ENCODE measurements around the gene AP3B1.

DNA sequence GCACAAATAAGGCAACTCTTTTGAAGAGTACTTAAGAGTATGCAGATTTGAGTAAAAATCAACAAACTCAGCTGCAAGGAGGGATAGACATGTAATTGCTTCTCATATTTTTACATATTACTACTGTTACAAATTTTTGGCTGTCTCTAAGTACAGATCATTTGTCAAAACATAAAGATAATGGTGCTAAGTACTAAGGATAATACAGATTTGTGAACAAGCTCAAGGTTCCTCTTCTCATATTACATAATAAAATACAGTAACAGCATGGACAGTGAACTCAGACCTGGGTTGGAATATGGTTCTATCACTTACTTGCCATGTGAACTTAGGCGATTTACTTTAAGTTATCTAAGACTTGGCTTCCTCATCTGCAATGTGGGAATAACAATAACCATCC is 168.0 kb downstream of the AP3B1 start:
- TF ChIP-seq POLR2A (IDR thresholded peaks at IDR 0.05; ENCODE audit: low read depth) (no peak), POLR2AphosphoS5 (IDR thresholded peaks at IDR 0.05) (no peak)
- TF ChIP-seq, protein P1, sequence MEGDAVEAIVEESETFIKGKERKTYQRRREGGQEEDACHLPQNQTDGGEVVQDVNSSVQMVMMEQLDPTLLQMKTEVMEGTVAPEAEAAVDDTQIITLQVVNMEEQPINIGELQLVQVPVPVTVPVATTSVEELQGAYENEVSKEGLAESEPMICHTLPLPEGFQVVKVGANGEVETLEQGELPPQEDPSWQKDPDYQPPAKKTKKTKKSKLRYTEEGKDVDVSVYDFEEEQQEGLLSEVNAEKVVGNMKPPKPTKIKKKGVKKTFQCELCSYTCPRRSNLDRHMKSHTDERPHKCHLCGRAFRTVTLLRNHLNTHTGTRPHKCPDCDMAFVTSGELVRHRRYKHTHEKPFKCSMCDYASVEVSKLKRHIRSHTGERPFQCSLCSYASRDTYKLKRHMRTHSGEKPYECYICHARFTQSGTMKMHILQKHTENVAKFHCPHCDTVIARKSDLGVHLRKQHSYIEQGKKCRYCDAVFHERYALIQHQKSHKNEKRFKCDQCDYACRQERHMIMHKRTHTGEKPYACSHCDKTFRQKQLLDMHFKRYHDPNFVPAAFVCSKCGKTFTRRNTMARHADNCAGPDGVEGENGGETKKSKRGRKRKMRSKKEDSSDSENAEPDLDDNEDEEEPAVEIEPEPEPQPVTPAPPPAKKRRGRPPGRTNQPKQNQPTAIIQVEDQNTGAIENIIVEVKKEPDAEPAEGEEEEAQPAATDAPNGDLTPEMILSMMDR (IDR thresholded peaks at IDR 0.05), result no peak
